Testis (tissue), 3 donors: ENCODE data around the gene HOXA3. TPM values are rescaled to one million over a fixed set of nuclear protein-coding genes. Genes with fewer than 3 reads are reported as not detected.

Experiments
- DNase-seq: peaks from one replicate; pipeline ENCODE4 v3.0.0-alpha.2; 2019
- H3K27ac ChIP-seq, 2 donors: fragments of 200-600 bp; sonication (generic); one replicate each; pipeline ENCODE4 v1.5.1; 2019
- H3K27me3 ChIP-seq: fragments of 200-600 bp; sonication (generic); one replicate; pipeline ENCODE4 v1.5.1; 2019
- H3K36me3 ChIP-seq: fragments of 200-600 bp; sonication (generic); one replicate; pipeline ENCODE4 v1.5.1; 2017; ENCODE audit warnings: low read depth; ENCODE audit errors: missing control alignments
- H3K4me1 ChIP-seq: fragments of 200-600 bp; sonication (generic); one replicate; pipeline ENCODE4 v1.5.1; 2019
- H3K4me3 ChIP-seq, 2 donors: fragments of 200-600 bp; sonication (generic); one replicate each; pipeline ENCODE4 v1.5.1; 2017 to 2019
- H3K9me3 ChIP-seq: fragments of 200-600 bp; sonication (generic); one replicate; pipeline ENCODE4 v1.5.1; 2017
- POLR2A ChIP-seq: fragments of 450-650 bp; IDR thresholded peaks from one replicate; pipeline ENCODE4 v1.6.1; 2017; ENCODE audit warnings: antibody characterized with exemption, mild to moderate bottlenecking, moderate library complexity
- WGBS, 2 donors: methylation state at CpG; one replicate each; pipeline ENCODE4 v1.1.5; 2018; 5-methylcytosine and 5-hydroxymethylcytosine counted together
- intact Hi-C: fragments of 100-400 bp; cut with DNase I; formaldehyde crosslinking; loops from one replicate; pipeline ENCODE4 v1.15.1; 2023; ENCODE audit warnings: low total_unique reads
- polyA plus RNA-seq: library from polyadenylated mRNA; stranded (reverse); fragments of 350-450 nt; fragmentation: Illumina TruSeq; extraction: RNeasy Lipid Tissue Mini Kit (QIAGEN cat#74804); gene quantifications from one replicate; pipeline ENCODE4 v1.2.3, GENCODE V29; 2014; ENCODE audit warnings: low read depth, low replicate concordance; ENCODE audit not compliant: insufficient read depth
- total RNA-seq, 2 donors: library from RNA; depleted of rRNA; stranded (reverse); fragments of >200 nt; gene quantifications; one replicate each; pipeline ENCODE4 v1.2.3, GENCODE V29; 2016
- TF ChIP-seq, protein P1 (sequence below), 3 experiments: fragments of 450-650 bp in 2 of 3; fragments of 200-600 bp in 1 of 3; sonication (generic) in 1 of 3; IDR thresholded peaks; one replicate each; pipeline ENCODE4 v1.5.1; 2016 to 2019; ENCODE audit warnings: antibody characterized with exemption in 3 of 3, mild to moderate bottlenecking in 2 of 3, moderate library complexity in 1 of 3

HOXA3 gene
- total and polyA plus RNA-seq, 3 donors from 2014 or later, result 0.93 to 2.8 (median 2.4) TPM

- H3K4me3 ChIP-seq, result no peak overlapping the region
- no peaks in the 10 kb centered on the region for H3K27me3 ChIP-seq
- TF ChIP-seq, protein P1, sequence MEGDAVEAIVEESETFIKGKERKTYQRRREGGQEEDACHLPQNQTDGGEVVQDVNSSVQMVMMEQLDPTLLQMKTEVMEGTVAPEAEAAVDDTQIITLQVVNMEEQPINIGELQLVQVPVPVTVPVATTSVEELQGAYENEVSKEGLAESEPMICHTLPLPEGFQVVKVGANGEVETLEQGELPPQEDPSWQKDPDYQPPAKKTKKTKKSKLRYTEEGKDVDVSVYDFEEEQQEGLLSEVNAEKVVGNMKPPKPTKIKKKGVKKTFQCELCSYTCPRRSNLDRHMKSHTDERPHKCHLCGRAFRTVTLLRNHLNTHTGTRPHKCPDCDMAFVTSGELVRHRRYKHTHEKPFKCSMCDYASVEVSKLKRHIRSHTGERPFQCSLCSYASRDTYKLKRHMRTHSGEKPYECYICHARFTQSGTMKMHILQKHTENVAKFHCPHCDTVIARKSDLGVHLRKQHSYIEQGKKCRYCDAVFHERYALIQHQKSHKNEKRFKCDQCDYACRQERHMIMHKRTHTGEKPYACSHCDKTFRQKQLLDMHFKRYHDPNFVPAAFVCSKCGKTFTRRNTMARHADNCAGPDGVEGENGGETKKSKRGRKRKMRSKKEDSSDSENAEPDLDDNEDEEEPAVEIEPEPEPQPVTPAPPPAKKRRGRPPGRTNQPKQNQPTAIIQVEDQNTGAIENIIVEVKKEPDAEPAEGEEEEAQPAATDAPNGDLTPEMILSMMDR (IDR thresholded peaks at IDR 0.05), result no peak
- no peak for TF ChIP-seq POLR2A
- intact Hi-C loops, result loop anchor here (10.0 kb wide), 2 partner anchors 736 to 886 kb away; no protein-coding TSS in a partner anchor
- H3K9me3 ChIP-seq, result no peaks in the 10 kb centered on the region
- H3K4me1 ChIP-seq, result no peaks in the 10 kb centered on the region
- no peaks in the 10 kb centered on the region for H3K36me3 ChIP-seq
- 3 to 4% methylated on average over 17 to 54 of the region's 93 CpGs for WGBS, 2 donors
- no peak overlapping the region for H3K27ac ChIP-seq
- DNase-seq, result no peak
Measured at GRCh38 chr7:27198871-27199801, 46.8 kb upstream of the HOXA3 start.

- Histone ChIP-seq H3K27me3 (no peaks in the 10 kb centered on the region), H3K4me3 (no peak overlapping the region), H3K27ac (no peak overlapping the region), H3K9me3 (no peaks in the 10 kb centered on the region), H3K36me3 (no peaks in the 10 kb centered on the region), H3K4me1 (no peaks in the 10 kb centered on the region)
- intact Hi-C loops, result loop anchor here (10.0 kb wide), 2 partner anchors 737 to 887 kb away; no protein-coding TSS in a partner anchor
- 11 to 16% methylated on average over 20 to 29 of the region's 29 CpGs for WGBS, 2 donors
- TF ChIP-seq, protein P1 (IDR thresholded peaks at IDR 0.05), result no peak
- no peak for TF ChIP-seq POLR2A
- DNase-seq, result no peak
Measured at GRCh38 chr7:27198138-27198841, 45.9 kb upstream of the HOXA3 start.

GRCh38 chr7:27197137-27198042, 45.0 kb upstream of the HOXA3 start:
- no peaks in the 10 kb centered on the region for H3K27me3 ChIP-seq
- DNase-seq, result no peak
- 20% methylated on average over 18 of the region's 18 CpGs for WGBS, 2 donors

DNA sequence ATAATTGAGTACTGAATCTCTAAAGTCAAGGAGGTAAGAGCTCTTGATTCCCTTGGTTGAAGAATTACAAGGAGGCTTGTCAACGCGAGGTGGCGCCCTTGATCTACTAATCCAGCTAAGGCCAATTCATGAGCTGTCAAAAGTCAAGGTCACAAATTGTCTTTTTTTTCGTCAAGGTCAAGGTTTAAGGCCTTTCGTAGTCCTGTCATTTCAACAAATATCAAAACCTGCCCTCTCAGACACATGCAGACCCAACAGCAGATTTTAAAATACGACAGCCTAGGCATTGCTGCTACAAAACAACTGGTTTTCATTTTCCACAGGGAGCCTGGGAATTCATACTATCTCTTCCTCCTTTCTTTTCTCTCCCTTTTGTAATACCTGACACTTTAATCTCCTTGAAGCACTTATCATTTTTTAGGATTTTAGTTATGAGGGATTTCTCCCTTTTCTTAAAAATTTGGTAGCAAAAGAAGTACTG, 43.9 kb upstream of the HOXA3 start:
- TF ChIP-seq, protein P1 (IDR thresholded peaks at IDR 0.05), result peak; percentile 57 to 73 (median 67)
- no peak for TF ChIP-seq POLR2A
- peak; percentile 92 for DNase-seq
- no peaks in the 10 kb centered on the region for H3K36me3 ChIP-seq
- no peaks in the 10 kb centered on the region for H3K9me3 ChIP-seq
- intact Hi-C loops, result loop anchor here (10.0 kb wide), 2 partner anchors 738 to 888 kb away; no protein-coding TSS in a partner anchor
- no peak overlapping the region for H3K27ac ChIP-seq
- no peak overlapping the region for H3K4me3 ChIP-seq
- peaks cover 9% of the 10 kb centered on the region for H3K4me1 ChIP-seq
- no peaks in the 10 kb centered on the region for H3K27me3 ChIP-seq
- 6% methylated on average over 6 of the region's 6 CpGs for WGBS, 2 donors

More at GRCh38 chr7:27197137-27198042, 45.0 kb upstream of the HOXA3 start:
- Histone ChIP-seq H3K36me3 (no peaks in the 10 kb centered on the region), H3K9me3 (no peaks in the 10 kb centered on the region), H3K4me1 (peaks cover 4% of the 10 kb centered on the region), H3K27ac (no peak overlapping the region), H3K4me3 (no peak overlapping the region)
- TF ChIP-seq POLR2A, result no peak
- TF ChIP-seq, protein P1 (IDR thresholded peaks at IDR 0.05), result no peak
- intact Hi-C loops, result loop anchor here (10.0 kb wide), 2 partner anchors 737 to 887 kb away; no protein-coding TSS in a partner anchor
